NOMO-1 treated with dmso at 0.1 percent for 144 hours (cell line): Measurements from ENCODE around the gene SHH.

Experiments used
- DNase-seq: peaks from one replicate; lab custom pipeline; 2025; ENCODE audit not compliant: unreplicated experiment; lab: John Stamatoyannopoulos, UW

Gene SHH

GRCh38 chr7:155811895-155812761, at the start of gene SHH:
TSS of gene SHH (minus strand) at chr7:155812463. CDS start at chr7:155812122, 341 bp downstream.
- no peak for DNase-seq

- DNase-seq, result no peak
These were observed 49.2 kb upstream of the SHH start for GRCh38 chr7:155861480-155861868.

GRCh38 chr7:155860840-155861479, 48.7 kb upstream of the SHH start:
- DNase-seq, result no peak

- no peak for DNase-seq
These were observed 48.2 kb upstream of the SHH start for GRCh38 chr7:155860461-155860839.

GRCh38 chr7:155858521-155859061, 46.3 kb upstream of the SHH start:
- DNase-seq, result no peak

GRCh38 chr7:155857141-155857540, 44.9 kb upstream of the SHH start:
- no peak for DNase-seq

DNA sequence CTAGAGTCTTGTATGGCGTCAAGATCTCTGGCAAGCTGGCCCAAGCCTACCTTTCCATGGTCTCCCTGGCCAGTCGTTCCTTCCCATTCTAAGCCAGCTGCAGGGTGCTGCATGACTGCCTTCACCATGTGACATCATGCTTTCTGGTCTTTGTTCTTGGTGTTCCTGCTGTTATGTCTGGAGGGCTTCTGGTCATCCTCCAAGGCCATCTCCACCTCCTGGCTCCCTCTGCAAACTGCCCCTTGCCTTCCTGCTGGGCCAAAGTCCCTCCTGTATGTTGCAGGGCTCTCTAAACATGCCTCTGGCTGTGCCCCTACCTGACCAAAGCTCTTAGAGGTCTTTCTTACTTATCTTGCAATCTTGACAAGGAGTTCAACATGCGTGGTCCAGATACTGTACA, 44.4 kb upstream of the SHH start:
- no peak for DNase-seq

DNA sequence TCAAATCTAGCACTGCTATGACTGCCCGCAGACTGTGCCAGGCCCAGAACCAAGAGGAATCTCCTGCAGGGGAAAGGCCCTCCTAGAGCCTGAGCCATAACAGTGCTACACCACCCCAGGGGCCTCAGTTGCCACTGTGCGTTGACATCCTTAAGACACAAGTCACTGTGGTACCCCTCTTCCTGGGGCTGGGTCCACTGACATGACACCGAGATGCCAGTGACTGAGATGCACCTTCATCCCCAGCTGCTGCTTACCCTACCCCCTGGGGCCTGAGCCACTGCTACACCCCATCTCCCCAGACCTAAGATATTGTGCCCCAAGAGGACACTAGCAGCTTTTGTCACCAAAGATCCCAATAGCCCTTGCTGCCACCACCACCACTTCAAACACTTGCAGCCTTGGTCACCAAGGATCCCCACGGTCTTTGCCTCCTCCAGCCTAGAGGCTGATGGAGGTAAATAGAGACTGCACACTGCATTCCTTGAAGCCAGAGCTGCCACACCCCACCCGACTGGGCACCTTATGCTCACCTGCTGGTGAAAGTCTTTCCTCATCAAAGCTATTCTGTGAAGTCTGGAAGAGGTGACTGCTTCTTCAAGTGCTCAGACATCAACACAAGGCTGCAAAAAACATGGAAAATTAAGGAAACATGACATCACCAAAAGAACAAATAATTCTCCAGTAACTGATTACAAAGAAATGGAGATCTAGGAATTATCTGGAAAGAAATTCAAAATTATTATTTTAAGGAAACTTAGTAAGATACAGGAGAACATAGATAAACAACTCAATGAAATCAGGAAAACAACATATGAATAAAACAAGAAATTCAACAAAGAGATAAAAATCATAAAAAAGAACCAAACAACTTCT, 40.4 kb upstream of the SHH start:
- DNase-seq, result no peak

DNA sequence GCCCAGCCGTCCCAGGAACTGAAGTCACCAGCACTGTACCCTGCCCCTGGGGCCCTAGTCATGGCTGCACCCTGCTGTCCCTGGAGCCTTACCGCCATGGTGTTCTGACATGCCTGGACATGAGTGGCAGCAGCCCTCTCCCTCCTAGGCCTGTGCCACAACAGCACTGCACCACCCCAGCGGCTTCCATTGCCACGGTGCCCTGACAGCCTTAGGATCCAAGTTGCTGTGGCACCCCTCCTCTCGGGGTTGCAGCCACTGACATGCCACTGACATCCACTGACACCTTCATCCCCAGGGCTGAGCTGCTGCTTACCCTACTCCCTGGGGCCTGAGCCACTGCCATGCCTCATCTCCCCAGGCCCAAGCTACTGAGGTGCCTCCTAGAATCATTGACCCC, 39.6 kb upstream of the SHH start:
- no peak for DNase-seq

GRCh38 chr7:155850766-155851678, 38.8 kb upstream of the SHH start:
- no peak for DNase-seq

DNA sequence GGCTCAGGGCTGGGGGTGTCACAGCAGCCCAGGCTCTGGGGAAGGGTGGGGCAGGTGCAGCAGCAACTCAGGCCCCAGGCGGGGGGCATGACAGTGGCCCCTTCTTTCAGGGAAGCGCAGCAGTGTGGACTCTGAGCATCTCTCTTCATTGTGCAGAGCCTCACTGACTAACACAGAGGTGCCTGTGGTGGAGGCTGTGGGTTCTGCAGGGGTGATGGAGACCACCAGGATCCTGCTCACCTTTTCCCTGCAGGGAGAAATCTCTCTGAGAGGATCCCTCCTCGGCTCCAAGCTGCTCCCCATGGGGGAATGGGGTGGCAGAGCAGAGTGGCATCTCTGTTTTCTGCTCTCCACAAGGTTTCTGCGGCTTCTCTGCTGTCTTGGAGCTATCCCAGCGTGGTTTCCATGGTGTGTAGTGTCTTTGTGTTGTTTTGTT, 37.8 kb upstream of the SHH start:
- DNase-seq, result no peak

GRCh38 chr7:155848691-155849669, 36.7 kb upstream of the SHH start:
- DNase-seq, result no peak

- no peak for DNase-seq
These were observed 35.7 kb upstream of the SHH start for GRCh38 chr7:155847821-155848435.

- no peak for DNase-seq
These were observed 34.7 kb upstream of the SHH start for GRCh38 chr7:155846936-155847335.

- DNase-seq, result no peak
These were observed 33.9 kb upstream of the SHH start for GRCh38 chr7:155846156-155846555.

DNA sequence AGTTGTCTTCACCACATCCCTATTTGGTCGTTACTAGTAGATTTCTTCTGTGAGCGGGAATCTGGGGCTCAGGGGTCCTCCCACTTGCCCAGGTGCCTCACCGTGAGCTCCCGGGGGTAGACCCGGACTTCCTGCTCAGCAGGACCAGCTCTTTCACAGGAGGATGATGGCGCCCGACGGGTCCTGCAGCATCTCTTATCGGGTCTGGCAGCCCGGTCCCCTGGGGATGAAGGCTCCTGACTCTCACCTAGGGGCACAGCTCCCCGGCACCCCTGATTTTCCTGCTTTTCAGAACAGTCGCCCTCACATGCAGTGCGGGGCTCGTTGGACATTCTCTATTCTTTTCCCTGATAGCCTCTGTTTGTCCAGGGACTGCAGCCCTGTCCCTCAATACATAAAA, 33.0 kb upstream of the SHH start:
- no peak for DNase-seq

- DNase-seq, result no peak
These were observed 32.3 kb upstream of the SHH start for GRCh38 chr7:155844526-155844925.

DNA sequence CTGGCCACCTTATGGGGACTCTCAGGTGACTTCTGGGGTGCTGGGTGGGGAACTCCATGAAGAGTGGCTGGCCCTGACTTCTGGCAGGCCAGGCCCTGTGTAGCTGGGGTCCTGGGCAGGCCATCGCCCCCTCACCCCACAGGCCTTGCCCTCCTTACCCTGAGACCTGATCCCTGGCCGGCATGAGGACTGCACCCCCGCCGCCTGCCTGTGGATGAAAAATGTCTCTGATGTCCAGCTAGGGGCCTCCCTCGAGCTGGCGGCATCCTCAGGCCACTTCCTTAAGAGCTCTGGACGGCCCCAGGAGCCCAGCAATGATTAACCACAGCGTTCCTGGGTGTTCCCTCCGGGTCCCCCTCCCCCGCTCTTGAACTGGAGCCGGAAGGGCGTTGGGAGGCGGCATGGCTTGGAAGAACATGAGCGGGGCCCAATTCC, 31.8 kb upstream of the SHH start:
- DNase-seq, result no peak
